ENCODE results near the gene SELENOW.
"Not testable (repeated sequence)": the region's sequence is repeated elsewhere in the genome, so short reads cannot be mapped to it uniquely, and the experiment has no call there.

SELENOW gene

DNA sequence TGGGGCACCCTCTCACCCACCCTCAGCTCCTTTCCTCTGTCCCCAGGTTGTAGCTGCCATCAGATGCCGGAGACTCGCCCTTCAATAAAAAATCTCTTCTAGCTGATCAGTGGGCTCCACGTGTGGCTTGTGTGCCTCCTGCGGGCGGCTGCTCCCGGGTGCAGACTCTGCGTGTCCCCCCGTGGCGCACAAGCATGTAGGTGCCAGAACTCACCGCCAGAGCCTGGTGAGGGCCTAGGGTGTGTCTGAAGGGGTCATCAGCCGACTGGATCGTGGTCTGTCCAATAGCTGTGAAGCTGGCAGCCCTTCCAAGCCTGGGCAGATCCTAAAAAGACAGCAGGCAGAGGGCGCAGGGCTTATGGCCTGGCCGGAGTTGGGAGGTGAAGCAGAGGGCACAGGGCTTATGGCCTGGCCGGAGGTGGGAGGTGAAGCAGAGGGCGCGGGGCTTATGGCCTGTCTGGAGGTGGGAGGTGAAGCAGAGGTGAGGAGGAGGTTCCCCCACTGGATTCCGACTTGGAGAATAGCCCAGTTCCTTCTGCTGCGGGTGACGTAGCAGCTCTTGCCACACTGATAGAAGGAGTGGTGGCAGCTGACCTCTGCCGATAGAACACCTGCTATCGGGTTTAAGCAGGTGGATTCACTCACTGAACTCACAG lies 21.4 kb upstream of the SELENOW start:
- no peak for DNase-seq

DNA sequence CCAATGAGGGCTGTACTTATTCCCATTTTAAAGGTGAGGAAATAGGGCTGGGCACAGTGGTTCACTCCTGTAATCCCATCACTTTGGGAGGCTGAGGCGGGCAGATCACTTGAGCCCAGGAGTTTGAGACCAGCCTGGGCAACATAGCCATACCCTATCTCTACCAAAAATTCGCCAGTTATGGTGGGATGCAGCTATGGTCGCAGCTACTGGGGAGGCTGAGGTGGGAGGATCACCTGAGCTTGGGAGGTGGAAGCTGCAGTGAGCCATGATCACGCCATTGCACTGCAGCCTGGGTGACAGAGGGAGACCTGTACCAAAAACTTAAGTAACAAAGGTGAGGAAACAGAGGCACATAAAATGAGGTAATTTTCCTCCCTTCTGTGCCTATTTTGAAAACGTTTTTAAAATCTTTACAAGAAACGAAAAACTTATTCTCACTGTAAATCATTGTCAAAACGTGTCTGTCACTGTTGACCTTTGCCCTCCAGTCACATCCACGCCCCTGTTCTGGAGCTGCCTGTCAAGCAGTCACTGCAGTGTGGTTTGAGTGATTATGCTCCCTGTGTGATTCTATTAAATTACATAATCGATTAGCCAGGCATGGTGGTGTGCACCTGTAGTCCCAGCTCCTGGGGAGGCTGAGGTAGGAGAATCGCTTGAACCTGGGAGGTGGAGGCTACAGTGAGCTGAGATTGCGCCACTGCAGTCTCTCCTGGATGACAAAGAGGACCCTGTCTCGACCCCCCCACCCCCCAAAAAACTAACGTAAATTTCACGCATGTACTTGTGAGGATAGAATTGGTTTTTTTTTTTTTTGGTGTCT lies 20.7 kb upstream of the SELENOW start:
- no peak for DNase-seq

DNA sequence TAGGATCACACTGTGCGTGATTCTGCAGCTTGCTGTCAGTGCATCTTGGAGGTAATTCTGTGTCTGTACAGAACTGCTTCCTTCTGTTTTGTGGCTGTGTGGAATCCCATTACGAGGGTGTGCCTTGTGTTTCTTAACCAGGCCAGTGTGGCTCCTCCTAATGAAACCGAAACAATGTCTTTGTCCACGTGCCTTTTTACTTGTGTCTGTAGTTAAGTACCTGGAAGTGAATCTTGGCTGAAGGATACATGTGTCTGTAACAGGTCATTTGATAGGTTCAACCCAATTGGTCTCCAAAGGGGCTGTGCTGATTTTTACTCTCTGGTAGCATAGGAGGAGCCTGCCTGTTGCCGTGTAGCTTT lies 20.1 kb upstream of the SELENOW start:
- DNase-seq = no peak

DNA sequence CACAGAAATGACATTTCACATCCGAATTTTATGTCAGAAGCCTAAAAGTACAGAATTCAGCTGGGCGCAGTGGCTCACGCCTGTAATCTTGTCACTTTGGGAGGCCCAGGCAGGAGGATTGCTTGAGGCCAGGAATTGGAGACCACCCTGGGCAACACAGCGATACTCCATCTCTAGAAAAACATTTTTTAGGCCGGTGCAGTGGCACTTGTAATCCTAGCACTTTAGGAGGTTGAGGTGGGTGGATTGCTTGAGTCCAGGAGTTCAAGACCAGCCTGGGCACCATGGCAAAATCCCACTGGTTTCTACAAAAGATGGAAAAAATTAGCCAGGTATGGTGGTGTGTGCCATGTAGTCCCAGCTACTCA lies 17.9 kb upstream of the SELENOW start:
- DNase-seq = no peak

DNA sequence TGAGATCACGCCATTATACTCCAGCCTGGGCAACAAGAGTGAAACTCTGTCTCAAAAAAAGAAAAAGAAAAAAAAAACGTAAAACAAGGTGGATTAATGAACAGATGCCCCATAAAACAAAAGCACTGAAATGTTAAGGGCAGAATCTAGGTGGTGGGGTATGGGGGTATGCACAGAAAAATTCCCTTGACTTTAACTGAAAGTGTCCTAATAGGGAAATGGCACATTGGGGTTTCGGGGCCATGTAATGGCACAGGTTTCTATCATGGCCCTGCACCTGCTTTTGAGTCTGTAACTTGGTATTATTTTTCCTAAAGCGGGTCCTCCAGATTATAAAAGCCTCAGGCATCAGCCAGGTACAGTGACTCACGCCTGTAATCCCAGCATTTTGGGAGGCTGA lies 16.9 kb upstream of the SELENOW start:
- no peak for DNase-seq

DNA sequence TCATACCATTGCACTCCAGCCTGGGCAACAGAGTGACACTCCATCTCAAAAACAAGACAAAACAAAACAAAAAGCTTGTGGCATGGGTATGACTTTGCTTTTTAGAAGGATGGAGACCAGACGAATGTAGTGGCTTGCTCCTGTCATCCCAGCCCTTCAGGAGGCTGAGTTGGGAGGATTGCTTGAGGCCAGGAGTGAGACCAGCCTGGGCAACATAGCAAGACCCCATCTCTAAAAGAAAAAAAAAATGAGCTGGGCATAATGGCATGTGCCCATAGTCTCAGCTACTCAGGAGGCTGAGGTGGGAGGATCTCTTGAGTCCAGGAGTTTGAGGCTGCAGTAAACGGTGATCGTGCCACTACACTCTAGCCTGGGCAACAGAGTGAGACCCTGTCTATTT lies 16.4 kb upstream of the SELENOW start:
- DNase-seq = no peak

DNA sequence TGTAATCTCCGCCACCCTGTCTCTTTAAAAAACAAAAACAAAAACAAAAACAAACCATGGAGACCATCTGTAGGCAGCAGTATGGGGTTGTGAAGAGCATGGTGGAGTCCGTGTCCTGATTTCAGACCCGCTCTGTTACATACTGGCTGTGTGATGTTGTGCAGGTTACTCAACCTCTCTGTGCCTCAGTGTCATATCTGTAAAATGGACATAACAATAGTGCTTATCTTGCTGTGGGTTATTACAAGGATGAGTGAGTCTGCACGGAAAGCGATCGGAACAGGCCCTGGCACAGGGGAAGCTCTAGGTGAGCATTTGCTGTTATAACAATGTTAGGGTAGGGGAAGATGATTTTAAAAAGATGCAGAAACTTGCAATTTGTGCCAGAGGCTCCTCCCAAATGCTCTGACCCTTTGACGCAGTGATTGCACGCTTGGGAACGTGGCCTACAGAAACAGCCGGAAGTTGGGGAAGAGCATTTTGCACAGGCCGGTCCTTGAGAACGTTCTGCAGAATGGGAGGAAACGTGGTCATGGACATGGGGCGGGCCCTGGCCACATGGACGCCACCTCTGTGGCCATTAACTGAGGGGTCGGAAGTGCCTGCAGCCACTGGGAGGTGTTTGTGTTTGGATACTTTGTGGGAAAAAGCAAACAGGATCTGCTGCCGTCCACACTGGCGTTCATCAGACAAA lies 15.7 kb upstream of the SELENOW start:
- no peak for DNase-seq

DNA sequence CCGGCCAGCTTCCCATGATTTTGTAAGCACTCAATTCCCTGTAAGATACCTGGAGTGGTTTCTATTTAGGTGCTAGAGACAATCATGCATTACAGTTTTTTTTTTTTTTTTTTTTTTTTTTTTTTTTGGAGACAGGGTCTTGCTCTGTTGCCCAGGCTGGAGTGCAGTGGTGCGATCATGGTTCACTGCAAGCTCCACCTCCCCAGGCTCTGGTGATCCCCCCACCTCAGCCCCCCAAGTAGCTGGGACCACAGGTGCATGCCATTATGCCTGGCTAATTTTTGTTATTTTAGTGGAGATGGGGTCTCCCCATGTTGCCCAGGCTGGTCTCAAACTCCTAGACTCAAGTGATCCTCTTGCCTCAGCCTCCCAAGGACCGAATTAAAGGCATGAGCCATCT lies 13.8 kb upstream of the SELENOW start:
- DNase-seq = not testable (repeated sequence)

DNA sequence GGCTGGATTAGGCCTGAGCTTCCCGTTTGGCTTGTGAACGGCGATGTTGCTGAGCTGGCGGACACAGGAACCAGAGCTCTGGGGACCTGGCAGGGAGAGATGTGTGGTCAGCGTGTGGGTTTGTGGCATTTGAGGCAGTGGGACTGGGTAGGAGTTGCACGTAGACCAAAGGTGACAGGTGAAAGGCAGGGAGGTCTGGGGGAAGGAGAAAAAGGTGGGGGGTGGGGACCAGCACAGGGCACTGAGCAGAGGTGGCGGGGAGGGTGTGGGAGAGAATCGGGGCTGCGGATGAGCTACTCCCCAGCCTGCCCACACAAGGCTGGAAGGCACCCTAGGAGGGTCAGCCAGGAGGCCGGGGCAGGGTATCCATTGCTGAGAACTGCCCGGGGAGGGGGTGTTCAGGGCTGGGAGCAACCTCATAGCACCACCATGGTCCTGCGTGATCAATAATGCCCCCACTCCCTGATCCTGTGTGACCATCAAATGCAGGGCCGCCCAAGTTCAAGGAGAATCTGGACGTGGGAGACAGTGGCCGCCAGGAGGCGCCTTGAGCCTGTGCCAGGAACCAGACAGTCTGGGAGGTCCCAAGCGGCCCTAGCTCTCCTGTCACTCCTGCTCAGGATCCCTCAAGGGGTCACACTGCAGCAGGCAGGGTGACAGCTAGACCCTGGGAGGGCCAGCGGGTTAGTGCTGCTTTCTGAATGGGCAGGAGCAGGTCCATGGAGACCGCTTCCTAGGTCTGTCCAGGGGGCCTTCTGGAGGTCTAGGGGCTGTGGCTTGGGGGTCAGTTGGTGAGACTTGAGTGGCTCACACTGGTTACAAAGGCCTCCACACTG lies 12.8 kb upstream of the SELENOW start:
- DNase-seq = peak; percentile 38

DNA sequence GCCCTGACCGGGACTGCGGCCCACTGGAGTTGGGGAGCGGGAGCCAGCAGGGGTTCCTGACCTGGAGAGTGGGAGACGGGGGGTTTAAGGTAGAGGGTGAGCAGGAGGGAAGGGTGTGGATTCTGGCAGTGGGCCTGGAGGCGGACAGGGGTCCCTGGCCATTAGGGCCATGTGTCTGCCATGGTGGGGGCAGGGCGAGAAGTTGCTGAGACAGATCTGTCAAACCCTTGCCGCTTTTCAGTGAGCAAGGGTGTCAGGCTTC lies 12.2 kb upstream of the SELENOW start:
- no peak for DNase-seq

DNA sequence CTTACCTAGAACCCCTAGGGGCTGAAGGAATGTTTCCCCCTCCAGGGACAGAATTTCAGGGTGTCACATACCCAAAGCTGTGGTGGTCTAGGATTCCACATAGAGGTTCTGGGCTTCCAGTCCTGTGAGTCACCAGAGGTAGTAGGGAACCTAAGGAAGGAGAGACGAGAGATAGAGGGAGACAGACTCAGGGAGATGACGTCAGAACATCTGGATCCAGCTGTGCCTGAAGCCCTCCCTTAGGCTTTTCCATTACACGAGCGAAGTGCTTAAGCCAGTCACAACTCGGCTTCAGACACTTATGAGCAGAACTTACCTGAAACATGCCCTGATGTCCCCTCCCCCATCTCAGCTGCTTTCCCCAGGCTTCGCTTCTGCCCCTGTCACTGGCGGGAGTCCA lies 11.8 kb upstream of the SELENOW start:
- peak; percentile 29 for DNase-seq

DNA sequence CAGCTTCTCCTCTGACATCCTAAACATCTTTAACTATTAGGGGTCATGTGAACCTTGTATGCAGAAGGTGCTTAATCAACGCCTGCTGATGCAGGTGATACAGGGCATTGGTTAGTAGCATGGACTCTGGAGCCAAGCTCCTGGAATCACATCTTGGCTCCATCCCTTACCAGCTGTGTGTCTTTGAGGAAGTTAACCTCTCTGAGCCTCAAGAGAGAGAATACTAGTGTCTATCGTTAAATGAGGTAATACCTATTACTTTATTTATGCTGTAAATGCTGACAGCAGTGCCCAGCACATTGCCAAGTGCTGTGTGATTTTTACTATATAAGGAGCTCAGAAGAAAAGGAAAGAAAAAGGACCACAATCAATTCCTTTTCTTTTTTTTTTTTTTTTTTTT lies 11.2 kb upstream of the SELENOW start:
- no peak for DNase-seq

DNA sequence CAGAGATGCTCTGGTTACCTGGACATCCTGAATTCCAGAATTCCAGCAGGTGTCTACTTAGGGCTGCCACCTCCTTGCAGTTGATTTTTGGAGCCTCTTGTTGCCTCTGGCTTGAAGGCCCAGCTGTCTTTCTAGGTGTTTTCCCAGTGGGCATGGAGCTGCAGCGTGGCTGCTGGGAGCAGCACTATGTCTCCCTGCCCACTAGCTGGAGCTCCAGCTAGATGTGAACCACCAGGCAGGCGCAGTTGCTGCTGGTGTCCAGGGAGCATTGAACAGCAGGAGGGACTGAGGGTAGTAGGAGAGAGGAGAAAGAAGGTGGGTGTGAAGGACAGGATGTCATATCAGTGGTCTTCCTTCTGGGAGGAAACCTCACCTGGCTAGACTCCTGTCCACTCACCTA lies 9.9 kb upstream of the SELENOW start:
- DNase-seq = no peak

DNA sequence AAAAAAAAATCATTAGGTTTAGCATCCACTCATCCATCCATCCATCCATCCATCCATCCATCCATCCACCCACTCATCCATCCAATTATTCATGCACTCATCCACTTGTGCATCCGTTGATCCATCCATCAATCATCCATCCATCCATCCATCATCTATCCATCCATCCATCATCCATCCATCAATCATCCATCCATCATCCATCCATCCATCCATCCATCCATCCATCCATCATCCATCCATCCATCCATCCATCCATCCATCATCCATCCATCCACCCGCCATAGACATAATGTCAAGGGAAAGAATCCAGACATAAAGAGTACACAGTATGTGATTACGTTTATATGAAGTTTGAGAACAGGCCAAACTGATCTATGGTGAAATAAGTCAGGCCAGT lies 9.0 kb upstream of the SELENOW start:
- no peak for DNase-seq

DNA sequence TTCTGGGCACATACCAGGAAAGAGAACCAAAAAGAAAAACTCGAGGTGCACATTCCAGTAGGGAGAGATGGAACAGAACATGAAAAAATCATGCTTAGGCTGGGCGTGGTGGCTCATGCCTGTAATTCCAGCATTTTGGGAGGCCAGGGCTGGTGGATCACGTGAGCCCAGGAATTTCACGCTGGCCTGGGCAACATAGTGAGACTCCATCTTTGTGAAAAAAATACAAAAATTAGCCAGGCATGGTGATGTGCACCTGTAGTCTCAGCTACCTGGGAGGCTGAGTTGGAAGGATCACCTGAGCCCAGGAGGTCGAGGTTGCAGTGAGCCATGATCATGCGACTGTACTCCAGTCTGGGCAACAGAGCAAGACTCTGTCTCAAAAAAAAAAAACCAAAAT lies 7.2 kb upstream of the SELENOW start:
- not testable (repeated sequence) for DNase-seq

DNA sequence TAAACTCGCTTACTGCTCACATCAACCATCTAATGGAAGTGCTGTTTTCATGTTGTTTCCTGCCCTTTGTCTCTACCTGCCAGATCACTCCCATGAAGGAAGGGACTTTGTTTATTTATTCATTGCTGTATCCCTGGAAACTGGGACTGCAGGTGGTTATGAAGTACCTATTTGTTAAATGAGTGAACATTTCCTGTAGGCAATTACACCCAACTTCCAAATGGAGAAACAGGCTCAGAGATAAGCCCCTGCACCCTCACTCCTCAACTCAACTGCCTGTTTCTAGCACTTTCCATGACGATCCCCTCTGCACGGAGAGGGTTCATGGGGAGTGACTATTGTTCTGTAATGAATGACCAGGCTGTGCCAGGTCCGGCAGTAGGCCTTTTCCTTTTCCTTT lies 1.9 kb upstream of the SELENOW start:
- no peak for DNase-seq

DNA sequence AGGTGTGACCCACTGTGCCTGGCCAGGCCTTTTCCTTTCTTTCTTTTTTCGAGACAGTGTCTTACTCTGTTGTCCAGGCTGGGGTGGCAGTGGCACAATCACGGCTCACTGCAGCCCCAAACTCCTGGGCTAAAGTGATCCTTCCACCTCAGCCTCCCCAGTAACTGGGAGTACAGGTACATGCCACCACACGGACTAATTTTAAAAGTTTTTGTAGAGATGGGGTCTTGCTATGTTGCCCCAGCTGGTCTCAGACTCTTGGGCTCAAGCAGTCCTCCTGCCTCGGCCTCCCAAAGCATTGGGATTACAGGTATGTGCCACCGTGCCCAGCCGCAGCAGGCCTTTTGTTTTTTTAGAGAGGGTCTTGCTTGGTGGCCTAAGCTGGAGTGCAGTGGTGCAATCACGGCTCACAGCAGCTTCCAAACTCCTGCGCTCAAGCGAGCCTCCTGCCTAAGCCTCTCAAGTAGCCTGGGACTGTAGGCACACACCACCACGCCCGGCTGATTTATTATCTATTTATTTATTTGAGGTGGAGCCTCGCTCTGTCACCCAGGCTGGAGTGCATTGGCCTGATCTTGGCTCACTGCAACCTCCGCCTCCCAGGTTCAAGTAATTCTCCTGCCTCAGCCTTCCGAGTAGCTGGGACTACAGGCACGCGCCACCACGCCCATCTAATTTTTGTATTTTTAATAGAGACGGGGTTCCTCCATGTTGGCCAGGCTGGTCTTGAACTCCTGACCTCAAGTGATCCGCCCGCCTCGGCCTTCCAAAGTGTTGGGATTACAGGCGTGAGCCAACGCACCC lies 1.1 kb upstream of the SELENOW start:
- not testable (repeated sequence) for DNase-seq

DNA sequence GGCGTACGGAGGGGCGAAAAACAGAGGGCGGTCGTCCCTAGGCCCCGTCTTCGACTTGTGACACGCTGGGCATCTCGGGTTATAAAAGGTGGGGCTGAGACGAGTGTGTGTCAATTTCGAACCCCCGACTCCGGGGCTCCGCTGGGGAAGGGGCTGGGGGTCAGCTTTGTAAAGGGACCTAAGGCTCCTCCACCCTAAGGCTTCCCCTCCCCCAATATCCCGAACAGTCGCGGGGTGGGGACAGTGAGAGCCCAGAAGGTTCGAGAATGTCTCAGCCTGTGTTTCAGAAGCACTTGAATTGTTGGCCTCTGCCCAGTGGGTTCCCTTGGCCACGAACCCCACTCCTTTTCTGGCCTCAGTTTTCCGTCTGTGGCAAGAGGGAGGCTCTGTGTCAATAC lies 450 bp downstream of the SELENOW start:
- DNase-seq = no peak

DNA sequence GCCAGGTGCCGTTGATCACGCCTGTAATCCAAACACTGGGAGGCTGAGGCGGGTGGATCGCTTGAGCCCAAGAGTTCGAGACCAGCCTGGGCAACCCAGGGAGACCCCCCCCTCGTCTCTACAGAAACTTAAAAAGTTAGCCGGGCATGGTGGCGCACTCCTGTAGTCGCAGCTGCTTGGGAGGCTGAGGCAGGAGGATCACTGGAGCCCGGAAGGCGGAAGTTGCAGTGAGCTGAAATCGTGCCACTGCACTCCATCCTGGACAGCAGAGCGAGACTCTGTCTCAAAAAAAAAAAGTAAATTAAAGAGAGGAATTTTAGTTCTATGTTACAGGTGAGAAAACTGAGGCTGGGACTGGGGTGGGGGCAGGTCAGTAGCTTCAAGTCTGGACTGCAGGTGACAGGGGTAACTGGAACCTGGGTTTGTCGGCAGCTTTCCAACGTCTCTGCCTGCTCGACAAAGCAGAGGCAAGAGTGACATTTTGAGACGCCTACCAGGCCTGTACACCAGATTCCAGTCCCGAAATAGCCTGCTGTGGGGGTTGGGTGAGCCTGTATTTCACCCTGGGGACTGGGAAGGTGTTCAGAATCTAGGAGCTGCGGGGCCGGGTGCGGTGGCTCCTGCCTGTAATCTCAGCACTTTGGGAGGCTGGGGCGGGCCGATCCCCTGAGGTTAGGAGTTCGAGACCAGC lies 1.2 kb downstream of the SELENOW start:
- DNase-seq = peak; percentile 25

DNA sequence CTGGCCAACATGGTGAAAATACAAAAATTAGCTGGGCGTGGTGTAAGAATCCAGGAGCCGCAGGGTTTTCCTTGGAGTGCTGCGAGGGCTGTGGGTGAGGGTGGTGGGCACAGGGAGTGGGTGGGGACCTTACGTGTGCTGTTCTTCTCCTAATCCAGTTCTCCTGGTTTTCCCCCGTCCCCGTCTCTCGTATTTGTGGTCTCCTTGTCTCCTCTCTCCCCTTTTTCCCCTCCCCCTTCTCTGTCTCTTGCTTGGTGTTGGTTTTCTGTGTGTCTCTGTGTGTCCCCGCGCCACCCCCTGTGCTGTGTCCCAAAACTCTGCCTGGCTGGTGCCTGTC lies 1.7 kb downstream of the SELENOW start:
- no peak for DNase-seq

DNA sequence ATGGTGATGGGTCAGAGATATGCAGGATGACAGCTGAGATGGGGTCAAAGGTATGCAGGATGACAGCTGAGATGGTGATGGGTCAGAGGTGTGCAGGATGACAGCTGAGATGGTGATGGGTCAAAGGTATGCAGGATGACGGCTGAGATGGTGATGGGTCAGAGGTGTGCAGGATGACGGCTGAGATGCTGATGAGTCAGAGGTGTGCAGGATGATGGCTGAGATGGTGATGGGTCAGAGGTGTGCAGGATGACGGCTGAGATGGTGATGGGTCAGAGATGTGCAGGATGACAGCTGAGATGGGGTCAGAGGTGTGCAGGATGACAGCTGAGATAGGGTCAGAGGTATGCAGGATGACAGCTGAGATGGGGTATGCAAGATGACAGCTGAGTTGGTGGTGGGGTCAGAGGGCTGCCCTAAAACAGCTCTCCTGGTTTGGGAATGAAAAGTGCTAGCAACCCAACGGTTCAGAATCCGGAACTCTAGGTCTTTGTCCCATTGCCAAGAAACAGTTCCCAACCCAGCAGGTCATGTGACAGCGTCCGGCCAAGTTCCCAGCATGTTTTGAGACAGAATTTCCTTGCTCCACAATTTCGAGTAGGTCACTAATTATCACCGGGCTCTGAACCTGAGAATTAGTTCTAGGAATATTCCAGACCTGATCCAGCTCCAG lies 3.2 kb downstream of the SELENOW start:
- no peak for DNase-seq

DNA sequence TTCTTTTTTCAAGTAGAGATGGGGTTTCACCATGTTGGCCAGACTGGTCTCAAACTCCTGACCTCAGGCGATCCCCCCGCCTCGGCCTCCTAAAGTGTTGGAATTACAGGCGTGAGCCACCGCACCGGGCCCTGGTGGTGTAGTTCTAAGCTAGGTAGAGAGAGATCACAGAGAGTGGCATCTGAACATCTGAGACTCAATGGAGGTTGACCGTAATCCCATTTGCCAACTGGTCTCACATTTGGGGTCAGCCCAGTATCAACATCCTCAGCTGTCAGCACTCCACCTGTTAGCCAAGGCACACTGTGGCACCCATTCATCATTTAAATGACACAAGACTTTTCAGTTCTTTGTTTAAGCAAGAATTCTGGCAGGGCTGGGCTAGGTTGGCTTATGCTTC lies 8.1 kb downstream of the SELENOW start:
- no peak for DNase-seq

Data from fibroblast of skin of right quadriceps (primary cell).